Cerebellar nuclear complex (tissue), 1 donor: Measurements from ENCODE around the gene SHISA6.

Experiments used
- DNase-seq, 2 experiments: peaks; one replicate each; lab custom pipeline; 2025; lab: John Stamatoyannopoulos, UW

Gene SHISA6

GRCh38 chr17:11459861-11460331, 218.9 kb downstream of the SHISA6 start:
- no peak for DNase-seq

- DNase-seq = no peak
Measured at GRCh38 chr17:11461993-11462548, 221.1 kb downstream of the SHISA6 start.

- no peak for DNase-seq
Measured at GRCh38 chr17:11467639-11468038, 226.6 kb downstream of the SHISA6 start.

GRCh38 chr17:11485336-11486100, 244.5 kb downstream of the SHISA6 start:
- DNase-seq = no peak

GRCh38 chr17:11486101-11486867, 245.3 kb downstream of the SHISA6 start:
- no peak for DNase-seq

- DNase-seq = no peak
Measured at GRCh38 chr17:11486868-11487310, 245.9 kb downstream of the SHISA6 start.

GRCh38 chr17:11487469-11487868, 246.5 kb downstream of the SHISA6 start:
- no peak for DNase-seq

- DNase-seq = no peak
Measured at GRCh38 chr17:11488407-11488806, 247.4 kb downstream of the SHISA6 start.

- DNase-seq = no peak
Measured at GRCh38 chr17:11490171-11490755, 249.2 kb downstream of the SHISA6 start.

- no peak for DNase-seq
Measured at GRCh38 chr17:11492511-11492910, 251.5 kb downstream of the SHISA6 start.

GRCh38 chr17:11493936-11494335, 252.9 kb downstream of the SHISA6 start:
- no peak for DNase-seq

- no peak for DNase-seq
Measured at GRCh38 chr17:11495613-11496012, 254.6 kb downstream of the SHISA6 start.

- DNase-seq = no peak
Measured at GRCh38 chr17:11499881-11500280, 258.9 kb downstream of the SHISA6 start.

- DNase-seq = no peak
Measured at GRCh38 chr17:11503308-11504035, 262.5 kb downstream of the SHISA6 start.

GRCh38 chr17:11506635-11507034, 265.6 kb downstream of the SHISA6 start:
- DNase-seq = no peak

GRCh38 chr17:11511696-11512095, 270.7 kb downstream of the SHISA6 start:
- DNase-seq = no peak

GRCh38 chr17:11514565-11514964, 273.6 kb downstream of the SHISA6 start:
- DNase-seq = no peak

- no peak for DNase-seq
Measured at GRCh38 chr17:11514981-11515680, 274.1 kb downstream of the SHISA6 start.

- no peak for DNase-seq
Measured at GRCh38 chr17:11515901-11516300, 274.9 kb downstream of the SHISA6 start.

- no peak for DNase-seq
Measured at GRCh38 chr17:11535231-11535630, 294.2 kb downstream of the SHISA6 start.

GRCh38 chr17:11538366-11538765, 297.4 kb downstream of the SHISA6 start:
- DNase-seq = no peak
